ENCODE measurements around the gene PDCD4. TPM values are rescaled to one million over a fixed set of nuclear protein-coding genes. Genes with fewer than 3 reads are reported as not detected.
"Not testable (repeated sequence)": the region's sequence is repeated elsewhere in the genome, so short reads cannot be mapped to it uniquely, and the experiment has no call there.

PDCD4 gene
- polyA plus RNA-seq, 6 donors from 2014 or later, result 197 to 439 (median 323) TPM

DNA sequence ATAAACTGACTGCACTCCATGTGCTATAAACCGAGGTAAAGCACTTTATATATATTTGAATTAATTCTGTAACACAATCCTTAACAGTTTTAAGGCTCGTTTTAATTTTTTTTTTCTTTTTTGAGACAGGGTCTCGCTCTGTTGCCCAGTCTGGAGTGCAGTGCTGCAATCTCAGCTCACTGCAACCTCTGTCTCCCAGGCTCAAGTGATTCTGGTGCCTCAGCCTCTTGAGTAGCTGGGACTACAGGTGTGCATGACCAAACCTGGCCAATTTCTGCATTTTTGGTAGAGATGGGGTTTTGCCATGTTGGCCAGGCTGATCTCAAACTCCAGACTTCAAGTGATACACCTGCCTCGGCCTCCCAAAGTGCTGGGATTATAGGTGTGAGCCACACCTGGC, 43.9 kb downstream of the PDCD4 start:
- H3K36me3 Mint-ChIP-seq; H3K9me3 Mint-ChIP-seq; H3K27me3 Mint-ChIP-seq; DNase-seq; ATAC-seq (ENCODE audit: low read depth in 2 of 2): not testable (repeated sequence)
- Mint-ChIP-seq H3K4me1 (peaks cover 20 to 21% (median 20%) of the 10 kb centered on the region in 3 donors), H3K27ac (peak overlapping the region in 1 of 6 donors; percentile 36), H3K4me3 (peak overlapping the region in 2 of 8 donors; percentile 22 to 93)

DNA sequence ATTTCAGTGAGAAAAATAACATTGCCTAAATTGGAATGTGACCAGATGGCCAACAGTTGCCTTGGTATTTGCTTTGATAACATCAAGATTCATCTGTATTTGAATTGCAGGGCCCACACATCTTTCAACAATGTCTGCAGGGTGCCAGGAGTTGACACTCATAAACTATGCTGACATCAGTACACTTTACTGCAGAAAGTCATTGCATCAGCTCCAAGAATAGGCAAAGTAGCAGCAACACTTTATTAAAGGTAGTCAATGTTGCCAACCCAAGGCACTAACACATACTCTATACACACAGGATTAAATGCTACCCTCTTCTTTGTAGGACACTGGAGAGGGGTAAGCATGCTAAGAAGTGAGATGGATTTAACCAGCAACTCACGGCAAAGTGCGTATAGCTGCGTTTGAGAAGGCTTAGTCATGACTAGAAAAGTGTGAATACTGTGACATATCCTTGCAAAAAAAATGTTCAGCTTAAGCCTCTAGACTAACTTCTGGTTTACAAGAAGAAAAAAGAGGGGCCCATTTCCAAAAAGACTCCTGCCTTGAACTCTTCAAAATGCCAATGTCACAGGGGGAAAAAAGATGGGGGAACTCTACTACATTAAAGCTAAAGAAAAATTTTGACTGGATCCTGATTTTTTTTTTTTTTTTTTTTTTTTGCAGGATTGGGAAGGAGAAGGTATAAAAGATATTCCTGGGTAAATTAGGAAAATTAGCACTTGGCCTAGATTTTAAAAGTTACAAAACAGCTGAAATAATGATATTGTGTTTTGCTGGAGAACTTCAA, 45.0 kb downstream of the PDCD4 start:
- peaks cover 19 to 25% (median 21%) of the 10 kb centered on the region in 3 donors for H3K4me1 Mint-ChIP-seq
- no peak for ATAC-seq (ENCODE audit: low read depth in 2 of 2)
- H3K27me3 Mint-ChIP-seq, result no peaks in the 10 kb centered on the region
- H3K4me3 Mint-ChIP-seq, result peak overlapping the region in 2 of 8 donors; percentile 93 to 95
- H3K9me3 Mint-ChIP-seq, result no peaks in the 10 kb centered on the region
- no peaks in the 10 kb centered on the region for H3K36me3 Mint-ChIP-seq
- no peak for DNase-seq
- peak overlapping the region in 2 of 6 donors; percentile 23 to 100 for H3K27ac Mint-ChIP-seq

DNA sequence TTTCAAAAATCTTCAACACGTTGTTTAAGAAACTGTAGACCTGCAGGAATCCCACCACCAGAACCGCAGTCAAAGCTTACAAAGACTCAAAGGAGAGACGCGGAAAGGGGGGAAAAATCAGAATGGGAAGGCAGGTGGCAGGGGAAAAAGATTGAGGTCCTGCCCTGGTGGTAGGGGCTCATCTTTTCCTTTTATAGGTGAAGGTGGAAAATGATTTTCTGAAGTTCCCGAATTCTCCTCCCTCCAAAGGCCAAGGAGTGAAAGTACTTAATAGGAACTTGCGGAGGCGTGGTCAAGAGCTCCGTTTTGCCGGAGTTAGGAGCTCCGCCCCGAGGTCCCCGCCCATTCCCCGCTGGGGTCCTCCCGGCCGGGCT, 46.5 kb downstream of the PDCD4 start:
- ATAC-seq (ENCODE audit: low read depth in 2 of 2) (no peak), DNase-seq (peak; percentile 87)
- Mint-ChIP-seq H3K4me1 (peaks cover 21 to 35% (median 23%) of the 10 kb centered on the region in 3 donors), H3K27me3 (no peaks in the 10 kb centered on the region), H3K36me3 (no peaks in the 10 kb centered on the region), H3K27ac (peak overlapping the region; percentile 94 to 100 (median 100)), H3K4me3 (peak overlapping the region; percentile 93 to 100 (median 98)), H3K9me3 (no peaks in the 10 kb centered on the region)

- ATAC-seq (ENCODE audit: low read depth in 2 of 2) (peak; percentile 83 to 84), DNase-seq (no peak)
- Mint-ChIP-seq H3K27me3 (no peaks in the 10 kb centered on the region), H3K4me1 (peaks cover 21 to 41% (median 26%) of the 10 kb centered on the region in 3 donors), H3K27ac (peak within 1 kb of the TSS; percentile 99 to 100 (median 100)), H3K4me3 (peak within 1 kb of the TSS; percentile 93 to 100 (median 98)), H3K36me3 (no peaks in the 10 kb centered on the region), H3K9me3 (no peaks in the 10 kb centered on the region)
These were observed 47.1 kb downstream of the PDCD4 start, which contains the start of gene BBIP1 for GRCh38 chr10:110918643-110919348. TSS of gene BBIP1 (minus strand) at chr10:110919180. CDS start at chr10:110918157, 1,023 bp downstream.

DNA sequence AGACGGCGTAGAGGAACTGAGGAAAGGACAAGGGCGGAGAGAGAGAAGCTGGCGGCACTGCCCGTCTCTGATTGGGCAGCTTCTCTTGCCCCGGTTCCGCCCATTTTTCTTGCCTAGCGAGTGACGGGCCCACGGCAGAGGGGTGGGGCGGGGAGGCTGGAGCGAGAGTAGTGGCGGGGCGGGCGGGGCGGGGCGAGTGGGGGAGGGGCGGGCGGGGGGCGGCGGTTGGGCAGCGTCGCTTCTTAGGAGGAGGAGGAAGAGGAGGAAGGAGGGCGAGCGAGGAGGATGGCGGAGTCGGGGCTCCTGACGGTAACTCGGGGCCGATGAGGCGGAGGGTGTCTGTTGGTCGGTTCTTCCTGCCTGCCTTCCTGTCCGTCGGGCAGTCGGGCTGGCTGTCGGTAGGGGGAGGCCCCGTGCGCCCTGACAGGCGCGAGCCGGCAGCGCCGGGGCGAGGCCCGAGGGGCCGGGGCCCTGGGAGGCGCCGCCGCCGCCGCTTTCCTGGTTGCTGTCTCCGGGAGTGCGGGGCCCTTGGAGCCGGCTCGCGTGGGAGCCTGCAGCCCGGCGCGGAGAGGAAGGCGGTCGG, 47.7 kb downstream of the PDCD4 start, which contains the start of gene SHOC2:
Gene SHOC2 (plus strand): TSS at position 256 of the 583 bp plus-strand sequence. CDS start 44,755 bp downstream, outside the sequence.
- Mint-ChIP-seq H3K4me1 (peaks cover 27 to 45% (median 31%) of the 10 kb centered on the region in 3 donors), H3K27me3 (no peaks in the 10 kb centered on the region), H3K4me3 (peak within 1 kb of the TSS; percentile 93 to 100 (median 98)), H3K36me3 (no peaks in the 10 kb centered on the region), H3K9me3 (no peaks in the 10 kb centered on the region), H3K27ac (peak within 1 kb of the TSS; percentile 99 to 100 (median 100))
- DNase-seq (peak; percentile 98), ATAC-seq (ENCODE audit: low read depth in 2 of 2) (peak; percentile 22 to 23)

GRCh38 chr10:110919971-110920881, 48.5 kb downstream of the PDCD4 start:
- DNase-seq (peak; percentile 76), ATAC-seq (ENCODE audit: low read depth in 2 of 2) (peak; percentile 30 to 41)
- Mint-ChIP-seq H3K36me3 (no peaks in the 10 kb centered on the region), H3K4me3 (peak overlapping the region; percentile 91 to 98 (median 94)), H3K27ac (peak overlapping the region; percentile 93 to 100 (median 96)), H3K4me1 (peaks cover 28 to 42% (median 33%) of the 10 kb centered on the region in 3 donors), H3K9me3 (no peaks in the 10 kb centered on the region), H3K27me3 (no peaks in the 10 kb centered on the region)

DNA sequence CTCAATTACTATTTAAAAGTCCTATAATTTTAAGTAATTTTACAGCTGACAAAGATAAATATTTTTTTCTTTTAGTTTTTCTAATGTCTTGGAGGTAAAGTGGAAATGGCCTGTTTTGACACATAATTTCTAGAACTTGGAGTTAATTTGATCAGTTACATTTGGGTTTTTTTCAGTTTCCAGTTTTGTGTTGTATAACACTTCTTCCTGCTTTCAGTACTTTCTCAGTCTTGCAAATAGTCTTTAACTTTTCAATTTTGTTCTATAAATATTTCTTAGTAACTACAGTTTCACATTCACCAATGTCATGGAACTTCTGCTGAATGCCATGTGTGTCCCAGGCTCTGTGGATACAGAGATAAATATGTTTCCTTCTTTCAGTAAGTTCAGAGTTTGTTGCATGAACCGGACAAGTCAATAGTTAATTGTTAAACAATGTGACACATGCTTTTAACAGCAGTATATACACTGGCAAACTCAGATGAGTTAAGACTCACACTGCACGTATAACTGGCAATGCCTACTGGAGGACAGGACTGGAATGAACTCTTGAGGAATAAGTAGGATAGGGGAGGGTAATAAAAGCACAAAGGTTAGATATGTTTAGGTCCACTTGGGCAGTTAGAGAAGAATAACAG, 52.2 kb downstream of the PDCD4 start:
- Mint-ChIP-seq H3K4me1 (peaks cover 20 to 61% (median 33%) of the 10 kb centered on the region in 3 donors), H3K9me3 (no peaks in the 10 kb centered on the region), H3K27me3 (no peaks in the 10 kb centered on the region), H3K27ac (peak overlapping the region; percentile 21 to 62 (median 40)), H3K4me3 (peak overlapping the region in 5 of 8 donors; percentile 26 to 59 (median 42)), H3K36me3 (no peaks in the 10 kb centered on the region)
- DNase-seq, result no peak
- ATAC-seq (ENCODE audit: low read depth in 2 of 2), result no peak

- peaks cover 20 to 49% (median 28%) of the 10 kb centered on the region in 3 donors for H3K4me1 Mint-ChIP-seq
- ATAC-seq (ENCODE audit: low read depth in 2 of 2), result no peak
These were observed 55.7 kb downstream of the PDCD4 start for GRCh38 chr10:110927461-110927860.

DNA sequence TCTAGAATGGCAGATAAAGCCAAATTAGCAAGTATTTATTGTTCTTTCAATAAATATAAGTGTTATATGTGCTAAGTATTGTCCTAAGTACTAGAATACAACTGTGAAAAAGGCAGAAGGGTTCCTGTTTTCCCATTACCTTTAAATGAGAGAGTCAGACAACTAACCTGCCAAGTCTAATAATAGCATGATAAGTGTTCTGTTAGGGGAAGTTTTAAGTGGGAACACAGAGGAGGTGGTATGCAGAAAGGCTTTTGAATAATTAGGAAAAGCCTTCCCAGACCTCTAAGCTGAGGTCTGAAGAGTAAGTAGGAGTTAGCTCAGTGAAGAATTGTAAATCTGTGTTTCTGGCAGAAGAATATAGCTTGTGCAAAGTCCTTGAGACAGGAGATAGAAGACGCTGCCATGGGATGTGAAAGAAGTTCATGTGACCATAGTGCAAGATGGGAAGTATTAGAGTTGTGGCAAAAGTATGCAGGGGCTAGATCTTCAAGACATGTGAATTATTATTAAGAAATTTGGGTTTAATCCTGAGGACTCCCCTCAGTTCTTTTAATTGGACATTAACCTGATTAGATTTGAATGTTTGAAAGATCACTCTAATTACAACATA, 60.1 kb downstream of the PDCD4 start:
- no peak overlapping the region for H3K4me3 Mint-ChIP-seq
- H3K27me3 Mint-ChIP-seq, result no peaks in the 10 kb centered on the region
- peaks cover 0 to 7% of the 10 kb centered on the region in 2 donors for H3K36me3 Mint-ChIP-seq
- H3K9me3 Mint-ChIP-seq, result no peaks in the 10 kb centered on the region
- DNase-seq (no peak), ATAC-seq (ENCODE audit: low read depth in 2 of 2) (no peak)
- peaks cover 15 to 41% (median 17%) of the 10 kb centered on the region in 3 donors for H3K4me1 Mint-ChIP-seq
- H3K27ac Mint-ChIP-seq, result no peak overlapping the region

More at GRCh38 chr10:110927461-110927860, 55.7 kb downstream of the PDCD4 start:
- DNase-seq, result no peak
- H3K36me3 Mint-ChIP-seq, result no peaks in the 10 kb centered on the region
- H3K27ac Mint-ChIP-seq, result no peak overlapping the region
- no peaks in the 10 kb centered on the region for H3K9me3 Mint-ChIP-seq
- H3K4me3 Mint-ChIP-seq, result no peak overlapping the region
- no peaks in the 10 kb centered on the region for H3K27me3 Mint-ChIP-seq

GRCh38 chr10:110932505-110933180, 60.9 kb downstream of the PDCD4 start:
- no peak for ATAC-seq (ENCODE audit: low read depth in 2 of 2)
- H3K27me3 Mint-ChIP-seq, result no peaks in the 10 kb centered on the region
- no peaks in the 10 kb centered on the region for H3K9me3 Mint-ChIP-seq

GRCh38 chr10:110936757-110937156, 65.0 kb downstream of the PDCD4 start:
- no peak for ATAC-seq (ENCODE audit: low read depth in 2 of 2)
- no peak for DNase-seq
- H3K27me3 Mint-ChIP-seq, result no peaks in the 10 kb centered on the region
- peaks cover 8 to 14% of the 10 kb centered on the region in 2 donors for H3K36me3 Mint-ChIP-seq
- peak overlapping the region in 2 of 6 donors; percentile 25 to 39 for H3K27ac Mint-ChIP-seq
- peaks cover 17 to 49% (median 37%) of the 10 kb centered on the region in 3 donors for H3K4me1 Mint-ChIP-seq
- H3K4me3 Mint-ChIP-seq, result peak overlapping the region in 1 of 8 donors; percentile 55
- H3K9me3 Mint-ChIP-seq, result peaks cover 0 to 2% (median 0%) of the 10 kb centered on the region in 7 donors

More at GRCh38 chr10:110932505-110933180, 60.9 kb downstream of the PDCD4 start:
- no peak overlapping the region for H3K4me3 Mint-ChIP-seq
- peak overlapping the region in 1 of 6 donors; percentile 10 for H3K27ac Mint-ChIP-seq
- H3K36me3 Mint-ChIP-seq, result peaks cover 0 to 8% of the 10 kb centered on the region in 2 donors
- peaks cover 14 to 41% (median 16%) of the 10 kb centered on the region in 3 donors for H3K4me1 Mint-ChIP-seq
- DNase-seq, result no peak
